GM18951 (cell line): ENCODE results near the gene HSPH1.

Source experiments
- POLR2A ChIP-seq: IDR thresholded peaks from 4 replicates; pipeline ENCODE4 v1.6.1; 2011; ENCODE audit warnings: mild to moderate bottlenecking; ENCODE audit not compliant: insufficient read length, insufficient read depth; ENCODE audit errors: extremely low read depth
- in situ Hi-C: fragments of 300-500 bp; cut with MboI; formaldehyde crosslinking; loops from one replicate; pipeline ENCODE4 v1.12.0; 2022; ENCODE audit warnings: low sequenced_read_pairs, mixed read lengths, inconsistent platforms; ENCODE audit not compliant: unreplicated experiment

Gene HSPH1

DNA sequence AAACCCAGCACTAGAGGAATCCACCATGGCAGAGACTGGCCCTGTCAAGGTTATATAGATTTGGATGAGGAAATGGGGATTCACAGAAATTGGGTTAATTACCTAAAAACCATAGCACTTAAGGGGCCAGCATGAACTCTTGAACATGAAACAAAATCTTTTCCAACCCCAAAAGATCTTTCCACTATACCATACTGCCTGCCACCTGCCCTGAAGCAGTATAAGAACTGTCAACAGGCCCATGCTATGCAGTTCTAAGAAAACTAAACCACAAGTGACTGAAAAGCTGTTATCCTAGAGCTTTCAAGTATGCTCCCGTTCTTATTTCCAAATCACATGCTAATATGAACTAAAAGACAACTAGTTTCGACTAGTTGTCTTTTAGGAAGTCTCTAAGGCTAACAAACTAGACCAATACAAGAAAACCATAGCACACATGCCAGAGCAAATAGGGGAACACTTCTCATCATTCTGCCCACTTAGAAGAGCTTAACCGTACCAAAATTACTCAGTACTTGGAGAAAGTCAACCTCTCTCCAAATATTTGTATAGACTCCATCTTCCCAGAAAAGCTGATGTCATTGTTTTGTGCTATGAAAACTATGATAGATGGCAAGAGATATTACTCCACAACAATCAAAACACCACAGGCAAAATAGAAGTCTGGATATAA, 27.5 kb downstream of the HSPH1 start:
- TF ChIP-seq POLR2A, result no peak
- in situ Hi-C loops, result no loop called here

DNA sequence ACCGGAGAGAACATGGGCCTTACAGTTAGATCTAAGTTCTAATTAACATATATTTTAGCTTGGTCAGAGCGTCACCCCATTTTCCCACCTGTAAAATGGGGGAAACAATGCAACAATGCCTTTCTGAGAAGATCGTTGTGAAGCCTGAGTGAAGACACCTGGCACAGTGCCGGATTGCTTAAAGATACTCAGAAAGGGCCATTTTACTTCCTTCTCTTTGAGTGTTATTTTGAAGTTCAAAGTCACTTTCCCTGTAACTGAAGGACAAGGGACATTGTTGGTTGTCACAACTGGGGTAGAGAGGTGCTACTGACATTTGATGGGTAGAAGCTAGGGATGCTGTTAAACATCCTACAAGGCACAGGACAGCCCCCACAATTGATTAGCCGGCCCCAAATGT, 28.1 kb downstream of the HSPH1 start:
- in situ Hi-C loops, result no loop called here
- TF ChIP-seq POLR2A, result no peak

DNA sequence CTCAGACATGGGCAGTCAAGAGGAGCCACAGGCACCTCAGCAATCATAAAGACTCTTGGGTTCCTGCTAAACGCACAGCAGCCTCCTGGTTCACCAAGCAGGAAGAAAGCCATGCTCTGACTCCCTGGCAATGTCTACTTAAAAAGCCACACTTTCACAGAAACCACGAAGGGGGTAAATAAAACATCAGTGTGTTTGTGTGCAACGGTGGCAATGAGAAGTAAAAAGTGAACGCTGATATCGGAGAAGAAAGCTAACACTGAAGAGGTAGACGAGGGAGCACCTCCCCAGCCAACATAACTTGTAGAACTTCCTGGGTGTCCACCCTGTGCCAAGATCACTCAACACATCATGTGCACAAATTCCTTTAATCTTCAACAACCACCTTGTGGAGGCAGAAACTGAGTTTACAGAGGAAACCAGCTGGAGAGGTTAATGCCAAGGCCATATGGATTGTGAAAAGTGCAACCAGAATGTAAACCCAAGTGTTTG, 30.2 kb downstream of the HSPH1 start:
- in situ Hi-C loops, result no loop called here
- TF ChIP-seq POLR2A, result no peak

DNA sequence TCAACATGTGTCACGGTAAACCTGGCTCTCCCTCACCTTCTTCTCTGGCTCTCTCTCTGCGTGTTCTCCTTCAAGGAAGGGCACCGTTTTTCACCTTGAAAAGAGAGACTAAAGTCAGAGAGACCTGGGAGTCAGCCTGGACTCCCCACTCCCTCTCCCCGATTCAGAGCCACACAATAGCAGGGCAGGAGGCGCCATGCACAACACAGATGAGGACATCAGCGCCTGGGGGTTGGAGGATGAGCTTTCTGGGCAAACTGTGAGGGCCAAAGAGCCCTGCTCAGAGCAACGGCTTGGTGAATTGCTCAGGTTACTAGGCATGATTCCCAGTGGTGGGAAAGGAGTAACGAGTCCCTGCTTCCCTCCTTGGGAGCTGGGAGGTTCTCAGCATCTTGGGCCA, 32.3 kb downstream of the HSPH1 start:
- TF ChIP-seq POLR2A, result no peak
- in situ Hi-C loops, result no loop called here

DNA sequence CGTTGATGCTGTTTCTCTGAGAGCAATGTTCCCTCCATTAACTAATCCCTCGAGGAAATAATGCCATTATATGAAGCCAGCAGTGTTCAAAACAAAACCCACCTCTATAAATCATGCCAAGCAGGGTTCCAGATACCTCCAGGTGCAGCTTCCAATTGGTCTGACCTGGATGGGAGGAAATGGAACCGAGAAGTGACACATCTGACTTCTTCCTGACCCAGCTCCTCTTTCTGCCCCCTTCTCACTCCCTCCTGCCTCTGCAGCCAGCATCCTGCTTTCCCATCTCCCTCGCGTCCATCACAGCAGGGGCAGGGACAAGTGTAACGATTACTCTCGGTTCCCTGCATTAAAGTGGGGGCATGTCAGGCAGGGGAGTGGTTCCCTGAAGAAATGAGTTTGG, 37.5 kb downstream of the HSPH1 start:
- in situ Hi-C loops, result no loop called here
- no peak for TF ChIP-seq POLR2A

DNA sequence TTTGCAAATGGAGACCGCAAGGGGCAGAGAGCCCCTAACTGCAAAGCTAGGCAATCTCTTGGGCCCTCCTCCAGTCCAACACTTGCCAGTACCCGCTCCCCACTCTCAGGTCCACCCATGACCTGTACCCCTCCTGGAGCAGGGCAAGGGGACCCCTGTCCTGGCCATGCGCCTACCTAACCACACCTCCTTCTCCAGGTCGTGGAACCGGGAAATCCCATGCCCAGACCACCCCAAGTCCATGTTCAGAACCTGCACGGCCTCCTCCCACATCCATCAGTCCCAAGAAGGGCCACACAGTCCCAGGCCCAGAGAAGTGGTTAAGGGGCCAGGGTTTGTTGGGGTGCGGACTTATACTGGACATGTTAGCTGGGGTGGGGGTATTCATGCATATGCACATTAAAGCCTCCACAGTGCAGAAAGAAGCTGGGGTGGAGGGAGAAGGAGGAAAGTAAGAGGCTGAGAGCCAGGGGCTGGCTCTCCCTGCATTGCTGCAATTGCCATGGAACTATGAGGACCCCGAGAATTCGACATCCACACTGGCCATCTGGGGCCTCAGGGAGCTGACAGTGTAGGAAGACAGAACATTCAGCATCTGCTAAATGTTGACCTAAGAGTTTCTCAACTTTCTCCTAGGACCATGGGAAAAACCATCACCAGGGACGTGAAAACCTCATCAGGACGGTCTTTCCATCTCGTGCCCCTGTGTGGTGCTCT, 39.0 kb downstream of the HSPH1 start:
- in situ Hi-C loops, result no loop called here
- no peak for TF ChIP-seq POLR2A

DNA sequence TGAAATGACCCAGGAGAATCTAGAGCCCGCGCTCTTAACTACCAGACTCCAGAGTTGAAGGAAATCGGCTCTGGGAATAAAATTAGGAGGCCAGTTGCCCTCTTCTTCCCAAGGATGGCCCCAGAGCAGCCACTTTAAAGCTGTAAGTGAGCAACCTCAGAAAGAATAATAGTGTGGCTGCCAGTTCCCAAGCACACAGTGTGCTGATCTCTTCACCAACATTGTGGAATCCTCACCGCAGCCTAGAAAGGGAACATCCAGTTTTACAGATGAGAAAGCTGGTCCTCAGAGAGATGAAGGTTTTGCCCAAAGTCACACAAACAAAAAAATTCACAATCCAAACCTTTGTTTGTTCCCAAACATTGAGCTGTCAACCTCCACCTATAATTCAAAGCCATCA, 39.6 kb downstream of the HSPH1 start:
- in situ Hi-C loops, result no loop called here
- no peak for TF ChIP-seq POLR2A

DNA sequence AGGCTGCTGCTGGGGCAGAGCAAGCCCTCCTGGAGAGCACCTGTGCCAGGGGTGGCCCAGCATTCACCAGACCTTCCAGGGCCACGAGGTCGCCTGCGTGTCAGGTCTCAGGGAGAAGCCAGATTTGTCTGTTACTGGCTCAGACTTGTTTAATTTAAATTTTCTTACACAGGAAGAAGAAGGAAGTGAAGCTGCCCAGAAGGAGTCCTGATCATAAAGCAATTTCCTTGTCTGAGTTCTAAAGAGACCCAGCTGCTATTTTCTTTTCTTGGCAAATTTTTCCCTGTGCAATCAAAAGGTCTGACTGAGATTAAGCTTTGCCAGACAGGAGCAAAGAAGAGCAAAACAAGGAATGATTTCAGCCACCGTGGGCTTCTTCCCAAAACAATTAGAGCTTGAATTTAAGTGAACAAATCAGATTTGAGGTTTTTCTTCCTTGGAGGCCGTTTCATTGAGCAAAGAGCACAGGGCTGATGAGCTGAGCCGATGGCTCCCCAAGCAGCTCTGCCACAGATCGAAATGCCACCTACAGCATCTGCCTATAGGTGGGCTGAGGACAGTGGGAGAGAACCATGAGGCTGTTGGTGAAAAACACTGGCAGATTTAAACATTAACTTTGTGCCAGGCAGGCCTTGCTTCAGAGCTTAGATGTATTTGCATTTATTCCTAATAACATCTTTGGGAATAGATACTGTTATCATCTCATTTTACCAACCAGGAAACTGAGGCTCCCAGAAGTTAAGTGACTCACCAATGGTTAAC, 40.1 kb downstream of the HSPH1 start:
- no peak for TF ChIP-seq POLR2A
- in situ Hi-C loops, result no loop called here

DNA sequence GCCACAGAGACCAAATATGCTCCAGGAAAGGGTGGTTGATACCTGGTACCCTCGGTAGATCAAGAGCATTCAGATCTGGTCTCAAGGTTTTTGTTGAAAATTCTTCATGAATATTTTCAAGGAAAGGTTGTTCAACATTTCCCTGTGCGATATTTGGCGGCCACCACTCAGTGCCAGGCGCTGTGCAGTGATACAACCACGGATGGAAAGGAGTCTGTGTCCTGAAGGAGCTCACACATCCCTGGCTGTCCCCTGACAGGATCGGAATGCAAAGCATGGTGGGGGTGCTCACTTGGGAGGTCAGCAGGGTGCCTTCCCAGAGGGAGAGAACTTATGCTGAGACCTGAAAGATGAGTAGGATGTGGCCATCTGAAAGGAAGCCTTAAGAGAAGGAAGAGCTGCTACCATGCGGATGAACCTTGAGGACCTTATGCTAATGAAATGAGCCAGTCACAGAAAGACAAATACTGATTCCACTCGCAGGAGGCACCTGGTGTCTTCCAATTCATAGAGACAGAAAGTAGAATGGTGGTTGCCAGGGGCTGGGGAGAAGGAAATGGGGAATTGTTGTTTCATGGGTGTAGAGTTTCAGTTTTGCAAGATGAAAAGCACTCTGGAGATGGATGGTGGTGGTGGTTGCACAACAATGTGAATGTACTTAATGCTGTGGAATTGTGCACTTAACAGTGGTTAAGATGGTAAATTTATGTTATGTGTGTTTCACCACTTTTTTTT, 41.6 kb downstream of the HSPH1 start:
- in situ Hi-C loops, result no loop called here
- no peak for TF ChIP-seq POLR2A

DNA sequence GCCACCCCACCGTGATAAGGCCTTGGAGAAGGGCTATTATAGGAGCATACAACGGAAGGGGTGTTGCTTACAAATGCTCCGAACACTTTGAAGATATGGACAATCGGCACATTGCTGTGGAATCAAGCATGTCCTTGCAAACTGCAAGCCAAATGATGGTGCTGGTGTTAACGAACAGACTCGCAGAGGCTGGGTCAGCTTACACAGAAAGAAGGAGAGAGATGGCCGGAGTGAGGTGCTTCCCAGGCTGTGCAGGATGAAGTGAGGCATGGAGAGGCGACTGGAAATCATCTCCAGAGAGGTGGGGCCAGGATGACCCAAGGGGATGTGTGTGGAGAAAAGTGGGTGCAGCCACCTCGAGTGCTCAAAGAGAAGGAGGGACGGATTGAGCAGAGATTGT, 42.2 kb downstream of the HSPH1 start:
- TF ChIP-seq POLR2A, result no peak
- in situ Hi-C loops, result no loop called here

DNA sequence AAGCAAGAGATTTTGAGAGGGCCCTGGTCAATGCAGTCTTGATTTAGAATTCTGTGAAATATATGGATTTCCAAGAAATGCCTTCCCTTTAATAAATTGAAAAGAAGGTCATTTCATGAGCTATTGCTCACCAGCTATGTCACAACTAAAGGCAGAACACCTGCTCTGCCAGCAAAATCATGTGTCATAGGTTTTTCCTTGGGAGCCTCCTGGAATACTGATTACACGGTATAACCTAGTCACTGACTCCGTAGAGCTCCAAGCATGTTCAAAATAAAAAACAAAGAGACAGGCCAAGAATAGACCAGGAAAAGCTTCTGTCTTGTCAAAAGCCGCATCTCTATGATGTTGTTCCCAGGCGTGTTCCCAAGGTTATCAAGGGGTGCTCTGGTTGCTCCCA, 45.5 kb downstream of the HSPH1 start:
- in situ Hi-C loops, result no loop called here
- TF ChIP-seq POLR2A, result no peak

DNA sequence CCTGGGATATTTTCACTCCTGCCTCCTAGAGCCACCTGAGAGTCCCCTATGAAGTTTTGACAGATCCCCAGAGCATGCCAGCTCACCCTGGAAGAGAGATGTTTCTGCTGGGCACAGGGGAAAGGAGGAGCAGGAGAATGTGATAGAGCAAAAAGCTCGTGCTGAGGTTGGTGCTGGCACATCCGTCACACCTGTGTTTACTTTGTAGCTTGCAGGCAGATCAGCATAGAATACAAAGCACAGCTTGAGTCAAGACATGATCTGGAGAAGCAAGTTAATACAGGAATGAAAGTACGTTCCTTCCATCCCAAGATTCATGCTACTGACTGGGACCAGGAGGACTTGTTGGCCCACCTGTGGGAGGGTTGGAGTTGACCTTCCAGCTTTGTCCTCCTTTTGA, 46.1 kb downstream of the HSPH1 start:
- TF ChIP-seq POLR2A, result no peak
- in situ Hi-C loops, result no loop called here

DNA sequence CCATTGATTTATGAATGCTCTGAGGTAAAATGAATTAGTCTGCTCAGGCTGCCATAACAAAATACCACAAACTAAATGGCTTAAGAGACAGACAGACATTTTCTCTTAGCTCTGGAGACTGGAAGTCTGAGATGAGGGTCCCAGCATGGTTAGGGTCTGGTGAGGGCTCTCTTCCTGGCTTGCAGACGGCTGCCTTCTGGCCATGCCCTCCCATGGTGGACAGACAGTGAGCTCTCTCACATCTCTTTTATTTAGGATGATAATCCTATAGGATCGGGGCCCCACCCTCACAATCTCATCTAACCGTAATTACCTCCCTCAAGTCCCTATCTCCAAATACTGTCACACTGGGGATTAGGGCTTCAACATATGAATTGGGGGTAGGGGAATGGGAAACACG, 47.1 kb downstream of the HSPH1 start:
- TF ChIP-seq POLR2A, result no peak
- in situ Hi-C loops, result no loop called here

DNA sequence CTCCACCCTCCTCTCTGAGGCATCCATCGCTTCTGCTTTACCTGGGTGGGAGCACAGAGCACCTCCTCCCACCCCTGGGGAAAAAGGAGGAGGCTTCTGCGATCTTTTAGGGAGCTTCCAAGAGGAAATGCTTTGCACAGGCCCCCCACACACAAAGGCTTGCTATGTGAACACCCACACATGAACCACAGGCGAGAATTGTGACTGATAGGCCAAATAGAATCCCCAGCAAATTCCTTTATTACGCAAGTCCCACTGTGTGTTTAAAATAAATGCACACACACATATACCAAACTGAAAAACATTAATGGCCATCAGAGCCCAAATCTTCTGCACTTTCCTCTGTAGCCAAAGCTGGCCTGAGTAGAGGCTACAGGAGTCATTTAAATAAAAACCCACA, 50.6 kb downstream of the HSPH1 start:
- in situ Hi-C loops, result no loop called here
- no peak for TF ChIP-seq POLR2A

DNA sequence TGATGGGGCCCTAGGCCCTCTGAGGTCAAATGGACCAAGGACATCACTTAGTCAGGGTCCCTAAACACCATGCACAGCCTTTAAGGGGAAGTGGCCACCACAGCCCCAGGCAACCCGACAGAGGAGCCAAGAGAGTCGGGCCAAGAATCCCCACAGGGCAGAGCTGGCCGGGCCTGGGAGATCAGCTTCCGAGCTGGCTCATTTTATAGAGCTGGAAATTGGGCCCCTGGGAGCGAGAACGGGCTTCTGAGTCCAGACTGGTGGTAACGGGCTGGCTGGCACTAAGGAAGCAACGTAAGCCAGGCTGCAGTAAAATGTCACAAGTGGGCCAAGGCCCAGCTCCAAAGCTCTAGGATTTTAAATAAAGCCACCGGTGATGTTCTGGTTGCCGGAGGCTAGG, 51.1 kb downstream of the HSPH1 start:
- TF ChIP-seq POLR2A, result no peak
- in situ Hi-C loops, result no loop called here
